Loucy (cell line): ENCODE results near the gene TMED1.

ENCODE experiments used
- H2AFZ ChIP-seq: fragments of 200-600 bp; sonication (generic); 2 replicates; pipeline ENCODE4 v1.6.0; 2016; ENCODE audit warnings: antibody characterized with exemption, mild to moderate bottlenecking, low read length, moderate library complexity
- H3F3A ChIP-seq: fragments of 200-600 bp; 2 replicates; pipeline ENCODE4 v1.6.0; 2016; ENCODE audit warnings: antibody characterized with exemption, low read depth, mild to moderate bottlenecking
- H3K27me3 ChIP-seq: fragments of 200-600 bp; sonication (generic); 2 replicates; pipeline ENCODE4 v1.6.1; 2014; ENCODE audit warnings: low read length, mild to moderate bottlenecking; ENCODE audit not compliant: insufficient read depth, poor library complexity, severe bottlenecking
- H3K36me3 ChIP-seq: fragments of 200-600 bp; sonication (generic); 2 replicates; pipeline ENCODE4 v1.6.1; 2016; ENCODE audit warnings: low read length; ENCODE audit not compliant: insufficient read depth
- H3K4me1 ChIP-seq: fragments of 200-600 bp; sonication (generic); 2 replicates; pipeline ENCODE4 v1.5.1; 2014; ENCODE audit warnings: low read length, mild to moderate bottlenecking; ENCODE audit not compliant: insufficient read depth, poor library complexity, severe bottlenecking
- H3K4me2 ChIP-seq: fragments of 200-600 bp; sonication (generic); 2 replicates; pipeline ENCODE4 v1.6.0; 2014; ENCODE audit warnings: antibody characterized with exemption, low read length, low read depth, mild to moderate bottlenecking; ENCODE audit not compliant: poor library complexity, severe bottlenecking
- H3K4me3 ChIP-seq: fragments of 200-600 bp; sonication (generic); 2 replicates; pipeline ENCODE4 v1.5.1; 2014; ENCODE audit warnings: low read length, mild to moderate bottlenecking, mixed read lengths; ENCODE audit not compliant: poor library complexity, severe bottlenecking
- H3K79me2 ChIP-seq: fragments of 200-600 bp; sonication (generic); 2 replicates; pipeline ENCODE4 v1.6.1; 2014; ENCODE audit warnings: low read length; ENCODE audit not compliant: insufficient read depth
- H3K9ac ChIP-seq: fragments of 200-600 bp; sonication (generic); 2 replicates; pipeline ENCODE4 v1.6.0; 2014; ENCODE audit warnings: mild to moderate bottlenecking, low read depth, low read length, moderate library complexity; ENCODE audit not compliant: poor library complexity, severe bottlenecking
- H3K9me2 ChIP-seq: fragments of 200-600 bp; sonication (generic); replicated peaks from 2 replicates; pipeline ENCODE4 v1.6.1; 2016; ENCODE audit warnings: low read depth, low read length, mixed read lengths
- H3K9me3 ChIP-seq: fragments of 200-600 bp; sonication (generic); 2 replicates; pipeline ENCODE4 v1.6.1; 2014; ENCODE audit warnings: mild to moderate bottlenecking, antibody characterized with exemption, low read length, low read depth; ENCODE audit not compliant: insufficient read depth
- H4K20me1 ChIP-seq: fragments of 200-600 bp; sonication (generic); 2 replicates; pipeline ENCODE4 v1.6.0; 2014; ENCODE audit warnings: antibody characterized with exemption, low read length, mild to moderate bottlenecking; ENCODE audit not compliant: insufficient read depth, poor library complexity, severe bottlenecking
- CTCF ChIP-seq: fragments of 200-600 bp; sonication (generic); conservative IDR thresholded peaks from 2 replicates; pipeline ENCODE4 v1.5.1; 2014; ENCODE audit warnings: mild to moderate bottlenecking, antibody characterized with exemption, low read length
- EZH2phosphoT487 ChIP-seq: fragments of 200-600 bp; IDR thresholded peaks from 2 replicates; pipeline ENCODE4 v1.6.1; 2018; ENCODE audit warnings: antibody characterized with exemption, mild to moderate bottlenecking, moderate library complexity, borderline replicate concordance

The TMED1 gene

GRCh38 chr19:10812902-10813404 lies 23.1 kb downstream of the TMED1 start:
- Histone ChIP-seq H3K9ac (peak overlapping the region; percentile 13), H3K79me2 (no peaks in the 10 kb centered on the region), H3F3A (no peaks in the 10 kb centered on the region), H2AFZ (no peak overlapping the region), H3K4me1 (peaks cover 4% of the 10 kb centered on the region), H3K4me2 (peak overlapping the region; percentile 6), H3K9me2 (no peaks in the 10 kb centered on the region), H3K9me3 (no peaks in the 10 kb centered on the region), H3K36me3 (peaks cover 49% of the 10 kb centered on the region; the same call in 1 of the 2 replicates), H3K4me3 (no peak overlapping the region), H4K20me1 (no peaks in the 10 kb centered on the region), H3K27me3 (no peaks in the 10 kb centered on the region)
- TF ChIP-seq EZH2phosphoT487: no peak

GRCh38 chr19:10812196-10812595 lies 23.8 kb downstream of the TMED1 start:
- no peak overlapping the region for H3K4me2 ChIP-seq
- no peak for TF ChIP-seq CTCF
- TF ChIP-seq EZH2phosphoT487: no peak
- H3K9me3 ChIP-seq: no peaks in the 10 kb centered on the region
- H3F3A ChIP-seq: no peaks in the 10 kb centered on the region
- H3K9ac ChIP-seq: no peak overlapping the region
- peaks cover 4% of the 10 kb centered on the region for H3K4me1 ChIP-seq
- no peaks in the 10 kb centered on the region for H3K9me2 ChIP-seq
- H3K4me3 ChIP-seq: no peak overlapping the region
- H3K36me3 ChIP-seq: peaks cover 49% of the 10 kb centered on the region; the same call in 1 of the 2 replicates
- H4K20me1 ChIP-seq: no peaks in the 10 kb centered on the region
- H2AFZ ChIP-seq: no peak overlapping the region
- H3K79me2 ChIP-seq: no peaks in the 10 kb centered on the region
- no peaks in the 10 kb centered on the region for H3K27me3 ChIP-seq

GRCh38 chr19:10811391-10812111 lies 24.5 kb downstream of the TMED1 start:
- H3K27me3 ChIP-seq: no peaks in the 10 kb centered on the region
- TF ChIP-seq CTCF (no peak), EZH2phosphoT487 (no peak)
- H3K79me2 ChIP-seq: no peaks in the 10 kb centered on the region
- H3F3A ChIP-seq: no peaks in the 10 kb centered on the region
- no peak overlapping the region for H2AFZ ChIP-seq
- H3K9ac ChIP-seq: no peak overlapping the region
- peaks cover 49% of the 10 kb centered on the region; the same call in 1 of the 2 replicates for H3K36me3 ChIP-seq
- no peaks in the 10 kb centered on the region for H4K20me1 ChIP-seq
- no peak overlapping the region for H3K4me3 ChIP-seq
- no peaks in the 10 kb centered on the region for H3K9me3 ChIP-seq
- H3K4me2 ChIP-seq: no peak overlapping the region
- peaks cover 4% of the 10 kb centered on the region for H3K4me1 ChIP-seq
- H3K9me2 ChIP-seq: no peaks in the 10 kb centered on the region
